GM12872 (cell line): Measurements from ENCODE around the gene MAPK1.

ENCODE experiments used
- TF ChIP-seq, protein P1 (sequence below): IDR thresholded peaks from 3 replicates; pipeline ENCODE4 v1.5.1; 2011; ENCODE audit warnings: low read depth, mild to moderate bottlenecking, low read length, moderate library complexity; ENCODE audit not compliant: insufficient read depth

The MAPK1 gene

GRCh38 chr22:21791635-21792625, 75.5 kb downstream of the MAPK1 start:
- TF ChIP-seq, protein P1, sequence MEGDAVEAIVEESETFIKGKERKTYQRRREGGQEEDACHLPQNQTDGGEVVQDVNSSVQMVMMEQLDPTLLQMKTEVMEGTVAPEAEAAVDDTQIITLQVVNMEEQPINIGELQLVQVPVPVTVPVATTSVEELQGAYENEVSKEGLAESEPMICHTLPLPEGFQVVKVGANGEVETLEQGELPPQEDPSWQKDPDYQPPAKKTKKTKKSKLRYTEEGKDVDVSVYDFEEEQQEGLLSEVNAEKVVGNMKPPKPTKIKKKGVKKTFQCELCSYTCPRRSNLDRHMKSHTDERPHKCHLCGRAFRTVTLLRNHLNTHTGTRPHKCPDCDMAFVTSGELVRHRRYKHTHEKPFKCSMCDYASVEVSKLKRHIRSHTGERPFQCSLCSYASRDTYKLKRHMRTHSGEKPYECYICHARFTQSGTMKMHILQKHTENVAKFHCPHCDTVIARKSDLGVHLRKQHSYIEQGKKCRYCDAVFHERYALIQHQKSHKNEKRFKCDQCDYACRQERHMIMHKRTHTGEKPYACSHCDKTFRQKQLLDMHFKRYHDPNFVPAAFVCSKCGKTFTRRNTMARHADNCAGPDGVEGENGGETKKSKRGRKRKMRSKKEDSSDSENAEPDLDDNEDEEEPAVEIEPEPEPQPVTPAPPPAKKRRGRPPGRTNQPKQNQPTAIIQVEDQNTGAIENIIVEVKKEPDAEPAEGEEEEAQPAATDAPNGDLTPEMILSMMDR, result no peak

GRCh38 chr22:21790359-21790758, 77.1 kb downstream of the MAPK1 start:
- TF ChIP-seq, protein P1, result no peak

GRCh38 chr22:21780259-21780658, 87.2 kb downstream of the MAPK1 start:
- TF ChIP-seq, protein P1, result no peak

GRCh38 chr22:21779444-21779843, 88.0 kb downstream of the MAPK1 start:
- TF ChIP-seq, protein P1, result no peak

- TF ChIP-seq, protein P1, result no peak
These were observed 88.6 kb downstream of the MAPK1 start for GRCh38 chr22:21778705-21779363.

GRCh38 chr22:21771631-21771976, 95.8 kb downstream of the MAPK1 start:
- TF ChIP-seq, protein P1, result no peak

DNA sequence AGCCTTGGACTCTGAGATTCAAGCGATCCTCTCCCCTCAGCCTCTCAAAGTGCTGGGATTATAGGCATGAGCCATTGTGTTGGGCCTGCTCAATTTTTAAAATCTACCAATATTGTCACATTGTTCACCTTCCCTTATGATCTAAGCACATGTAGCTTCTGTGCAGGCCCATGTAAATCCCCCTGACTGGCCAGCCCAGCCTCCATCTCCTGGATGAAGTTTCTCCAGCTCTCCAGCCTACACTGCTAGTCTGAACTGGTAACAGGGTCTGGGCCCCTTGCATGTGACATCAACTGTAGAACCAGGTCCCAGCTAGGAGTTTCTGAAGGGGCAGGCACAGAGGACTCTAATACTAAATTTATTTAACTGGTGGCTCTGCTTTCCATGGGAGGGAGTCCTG, 99.0 kb downstream of the MAPK1 start:
- TF ChIP-seq, protein P1, result no peak
